ENCODE measurements around the gene FBF1. TPM values are rescaled to one million over a fixed set of nuclear protein-coding genes. Genes with fewer than 3 reads are reported as not detected.

Gene FBF1
- polyA plus RNA-seq, 1 donor from 2014 or later: 13.5 TPM

- Histone ChIP-seq H3K4me3 (ENCODE audit: low read length) (no peak overlapping the region), H3K9me3 (ENCODE audit: low read length) (no peaks in the 10 kb centered on the region), H3K4me2 (ENCODE audit: low read length) (no peak overlapping the region), H3K9ac (ENCODE audit: low read length) (no peak overlapping the region), H3K36me3 (ENCODE audit: insufficient read depth, low read length) (no peaks in the 10 kb centered on the region), H3K27me3 (ENCODE audit: insufficient read depth, low read depth, low read length) (no peaks in the 10 kb centered on the region), H2AFZ (ENCODE audit: low read depth, low read length) (no peak overlapping the region), H3K79me2 (replicated peaks; ENCODE audit: insufficient read depth, low read length) (no peaks in the 10 kb centered on the region), H3K9me2 (ENCODE audit: insufficient read depth, low read length) (no peaks in the 10 kb centered on the region), H3K27ac (ENCODE audit: low read length) (no peak overlapping the region), H4K20me1 (ENCODE audit: insufficient read depth) (no peaks in the 10 kb centered on the region), H3F3A (ENCODE audit: insufficient read depth, low read length, poor library complexity, severe bottlenecking) (no peaks in the 10 kb centered on the region)
- no peak for TF ChIP-seq POLR2AphosphoS5 (IDR thresholded peaks at IDR 0.05)
- no peak for TF ChIP-seq REST (IDR thresholded peaks at IDR 0.05; ENCODE audit: borderline replicate concordance)
- no peak for TF ChIP-seq SMC3 (conservative IDR thresholded peaks at IDR 0.05; ENCODE audit: poor library complexity)
- no peak for TF ChIP-seq EZH2 (IDR thresholded peaks at IDR 0.05; ENCODE audit: borderline replicate concordance, insufficient read depth, low read length, poor library complexity, severe bottlenecking)
- no peak for TF ChIP-seq MXI1 (conservative IDR thresholded peaks at IDR 0.05; ENCODE audit: poor library complexity, severe bottlenecking)
- no peak for TF ChIP-seq CTCF (IDR thresholded peaks at IDR 0.05; ENCODE audit: poor library complexity, severe bottlenecking)
- no peak for TF ChIP-seq TAF1 (IDR thresholded peaks at IDR 0.05; ENCODE audit: low read depth)
- TF ChIP-seq EP300 (conservative IDR thresholded peaks at IDR 0.05; ENCODE audit: poor library complexity, severe bottlenecking): no peak
- TF ChIP-seq RAD21 (conservative IDR thresholded peaks at IDR 0.05): no peak
Measured at GRCh38 chr17:75908201-75908600, 32.6 kb downstream of the FBF1 start.

DNA sequence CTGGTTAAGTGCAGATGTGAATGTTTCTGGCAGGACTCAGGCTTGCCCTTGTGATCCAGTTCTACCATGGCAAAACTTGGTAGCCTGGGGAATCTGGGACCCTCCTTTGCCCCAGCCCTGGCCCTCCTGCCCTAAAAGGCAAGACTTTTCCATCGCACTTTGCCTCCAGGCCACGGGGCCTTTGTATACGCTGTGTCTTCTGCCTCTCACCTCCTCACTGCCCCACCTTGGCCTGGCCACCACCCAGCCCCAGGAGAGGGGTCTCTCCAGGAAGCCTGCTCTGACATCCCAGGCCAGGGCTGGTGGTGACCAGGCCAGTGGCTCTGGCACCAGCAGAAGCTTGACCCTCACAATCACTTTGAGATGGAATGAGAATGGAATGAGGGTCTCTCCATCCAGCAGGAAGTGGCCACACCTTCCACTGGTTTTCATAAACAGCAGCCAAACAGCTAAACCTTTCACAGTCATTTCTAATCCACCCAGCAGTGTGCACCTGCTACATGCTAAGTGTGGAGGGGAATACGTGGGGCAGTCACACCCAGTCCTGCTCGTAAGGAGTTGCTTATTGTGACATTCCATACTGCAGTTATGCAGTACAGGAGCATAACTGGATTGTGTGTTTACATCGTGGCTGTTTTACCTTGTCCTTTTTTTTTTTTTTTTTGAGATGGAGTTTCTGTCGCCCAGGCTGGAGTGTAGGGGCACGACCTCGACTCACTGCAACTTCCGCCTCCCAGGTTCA, 34.5 kb downstream of the FBF1 start:
- no peak overlapping the region for H2AFZ ChIP-seq (ENCODE audit: low read depth, low read length)
- H3K4me2 ChIP-seq (ENCODE audit: low read length): no peak overlapping the region
- H4K20me1 ChIP-seq (ENCODE audit: insufficient read depth): no peaks in the 10 kb centered on the region

More for the DNA sequence above, 34.5 kb downstream of the FBF1 start:
- Histone ChIP-seq H3K4me3 (ENCODE audit: low read length) (no peak overlapping the region), H3K27me3 (ENCODE audit: insufficient read depth, low read depth, low read length) (no peaks in the 10 kb centered on the region), H3F3A (ENCODE audit: insufficient read depth, low read length, poor library complexity, severe bottlenecking) (no peaks in the 10 kb centered on the region), H3K9me2 (ENCODE audit: insufficient read depth, low read length) (no peaks in the 10 kb centered on the region), H3K9me3 (ENCODE audit: low read length) (no peaks in the 10 kb centered on the region), H3K9ac (ENCODE audit: low read length) (no peak overlapping the region), H3K36me3 (ENCODE audit: insufficient read depth, low read length) (no peaks in the 10 kb centered on the region), H3K79me2 (replicated peaks; ENCODE audit: insufficient read depth, low read length) (no peaks in the 10 kb centered on the region), H3K27ac (ENCODE audit: low read length) (no peak overlapping the region)
- TF ChIP-seq EZH2 (IDR thresholded peaks at IDR 0.05; ENCODE audit: borderline replicate concordance, insufficient read depth, low read length, poor library complexity, severe bottlenecking) (no peak), EP300 (conservative IDR thresholded peaks at IDR 0.05; ENCODE audit: poor library complexity, severe bottlenecking) (no peak), REST (IDR thresholded peaks at IDR 0.05; ENCODE audit: borderline replicate concordance) (no peak), TAF1 (IDR thresholded peaks at IDR 0.05; ENCODE audit: low read depth) (no peak), MXI1 (conservative IDR thresholded peaks at IDR 0.05; ENCODE audit: poor library complexity, severe bottlenecking) (no peak), SMC3 (conservative IDR thresholded peaks at IDR 0.05; ENCODE audit: poor library complexity) (no peak), POLR2AphosphoS5 (IDR thresholded peaks at IDR 0.05) (no peak), RAD21 (conservative IDR thresholded peaks at IDR 0.05) (no peak), CTCF (IDR thresholded peaks at IDR 0.05; ENCODE audit: poor library complexity, severe bottlenecking) (no peak)
